ENCODE data around the gene TDRD10. TPM values are rescaled to one million over a fixed set of nuclear protein-coding genes. Genes with fewer than 3 reads are reported as not detected.

The TDRD10 gene
- total RNA-seq, 2 donors from 2014 or later, result not detected

DNA sequence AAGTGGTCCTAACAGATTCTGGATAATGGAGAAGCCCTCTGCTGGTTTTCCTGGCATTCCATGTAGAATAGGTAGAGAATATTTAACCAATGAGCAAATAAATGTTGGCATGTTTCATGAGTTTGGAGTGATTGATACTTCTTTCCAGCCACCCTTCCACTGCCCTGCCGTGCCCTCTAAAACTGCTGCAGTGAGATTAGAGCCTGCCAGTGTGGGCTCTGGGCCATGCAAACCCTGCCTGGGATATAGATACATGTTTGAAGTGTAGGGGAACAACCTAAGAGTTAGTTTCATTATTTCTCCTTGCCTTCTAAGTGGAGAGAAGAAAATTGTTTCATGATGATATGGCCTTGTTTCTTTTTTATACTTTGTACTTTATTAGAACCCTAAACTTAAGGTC is 46.0 kb downstream of the TDRD10 start:
- no peak for ATAC-seq (replicated peaks)
- Mint-ChIP-seq H3K36me3 (ENCODE audit: low read depth) (peaks cover 46% of the 10 kb centered on the region), H3K27me3 (no peaks in the 10 kb centered on the region), H3K9me3 (no peaks in the 10 kb centered on the region), H3K4me1 (peaks cover 14% of the 10 kb centered on the region), H3K27ac (peak overlapping the region; percentile 36), H3K4me3 (no peak overlapping the region)

DNA sequence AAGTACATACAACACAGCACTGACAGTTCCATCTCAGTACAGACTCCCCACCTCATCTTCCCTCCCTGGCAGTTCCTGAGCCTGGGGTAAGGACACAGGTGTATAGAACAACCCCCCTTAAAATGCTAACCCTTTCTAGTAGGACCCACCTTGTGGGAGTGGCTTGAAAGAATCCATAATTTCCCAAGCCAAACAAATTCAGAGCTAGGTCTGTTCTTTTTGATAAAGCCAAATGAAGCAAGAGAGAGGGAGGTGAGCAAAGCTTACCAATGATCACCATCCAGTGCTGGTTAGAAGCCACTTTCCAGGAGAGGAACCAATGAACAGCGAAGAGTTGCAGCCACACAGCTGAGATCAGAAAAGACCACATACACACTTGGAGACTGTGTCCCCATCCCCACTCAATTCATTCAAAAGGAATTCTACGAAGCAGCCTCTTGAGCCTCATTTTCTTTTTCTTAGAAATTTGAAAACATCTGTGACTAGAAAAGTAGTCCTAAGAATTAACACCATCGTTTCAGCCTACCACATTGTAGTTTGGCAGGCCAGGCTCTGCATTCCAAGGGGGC is 47.3 kb downstream of the TDRD10 start:
- ATAC-seq (replicated peaks), result no peak
- H3K4me3 Mint-ChIP-seq, result no peak overlapping the region
- H3K27me3 Mint-ChIP-seq, result no peaks in the 10 kb centered on the region
- H3K9me3 Mint-ChIP-seq, result no peaks in the 10 kb centered on the region
- H3K4me1 Mint-ChIP-seq, result peaks cover 19% of the 10 kb centered on the region
- peaks cover 58% of the 10 kb centered on the region for H3K36me3 Mint-ChIP-seq (ENCODE audit: low read depth)
- peak overlapping the region; percentile 34 for H3K27ac Mint-ChIP-seq

DNA sequence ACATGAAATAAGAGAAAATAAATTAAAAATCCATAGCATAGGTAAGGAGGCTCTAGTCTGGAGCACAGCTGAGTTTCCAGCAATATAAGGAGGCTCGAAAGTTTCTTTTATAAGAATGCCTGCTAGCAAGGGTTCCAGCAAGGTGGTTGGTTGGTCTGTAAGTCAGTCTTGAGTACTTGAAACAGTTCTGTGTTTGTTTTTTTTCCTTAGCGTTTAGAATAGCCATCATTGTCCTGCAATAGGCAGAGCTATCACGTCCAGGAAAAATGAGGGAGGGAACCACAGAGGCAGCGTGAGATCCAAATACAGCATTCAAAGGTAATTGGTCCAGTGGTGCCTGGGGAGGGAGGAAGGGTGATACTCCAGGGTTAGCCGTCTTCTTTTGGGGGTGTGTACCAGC is 48.1 kb downstream of the TDRD10 start:
- Mint-ChIP-seq H3K27ac (peak overlapping the region; percentile 32), H3K36me3 (ENCODE audit: low read depth) (peaks cover 66% of the 10 kb centered on the region), H3K4me1 (peaks cover 25% of the 10 kb centered on the region), H3K9me3 (no peaks in the 10 kb centered on the region), H3K4me3 (no peak overlapping the region), H3K27me3 (no peaks in the 10 kb centered on the region)
- ATAC-seq (replicated peaks), result no peak

DNA sequence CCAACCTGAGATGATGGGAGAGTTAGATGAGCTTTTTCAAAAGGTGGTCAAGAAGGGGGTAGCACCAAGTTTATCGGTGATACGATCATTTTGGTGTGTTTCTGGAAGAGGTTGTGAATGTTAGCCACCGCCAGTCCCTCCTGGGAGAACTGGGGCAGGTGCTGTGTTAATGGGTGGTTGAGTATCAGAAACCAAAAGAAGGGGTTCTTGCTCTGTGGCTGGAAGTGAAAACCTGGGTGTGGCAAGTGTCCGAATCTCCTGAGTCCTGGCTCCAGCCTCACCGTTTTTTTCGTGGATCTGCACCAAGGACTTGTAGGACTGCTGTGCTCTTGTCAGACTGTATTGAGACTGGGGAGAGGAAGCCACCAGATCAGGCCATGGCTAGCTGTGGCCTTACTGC is 48.6 kb downstream of the TDRD10 start:
- no peaks in the 10 kb centered on the region for H3K9me3 Mint-ChIP-seq
- peaks cover 25% of the 10 kb centered on the region for H3K4me1 Mint-ChIP-seq
- H3K27me3 Mint-ChIP-seq, result no peaks in the 10 kb centered on the region
- H3K27ac Mint-ChIP-seq, result peak overlapping the region; percentile 32
- no peak for ATAC-seq (replicated peaks)
- peaks cover 72% of the 10 kb centered on the region for H3K36me3 Mint-ChIP-seq (ENCODE audit: low read depth)
- no peak overlapping the region for H3K4me3 Mint-ChIP-seq

DNA sequence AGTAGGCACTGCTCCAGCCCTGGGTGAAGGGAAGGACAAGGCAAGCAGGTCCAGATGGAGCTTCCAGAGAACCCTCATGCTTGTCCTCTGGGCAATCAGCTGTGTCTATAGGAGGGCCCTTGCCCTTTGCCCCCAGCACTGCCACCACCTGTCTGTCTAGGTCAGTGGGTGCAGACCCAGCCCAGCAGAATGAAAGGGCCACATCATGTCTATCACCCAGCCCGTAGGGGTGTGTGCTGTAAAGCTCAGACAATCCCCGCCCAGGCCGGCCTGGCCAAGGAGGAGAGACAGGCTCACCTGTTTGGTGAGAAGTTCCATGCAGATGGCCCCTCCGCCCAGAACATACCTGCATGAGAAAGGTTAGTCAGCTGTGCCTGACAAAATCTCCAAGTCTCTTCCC is 49.5 kb downstream of the TDRD10 start:
- Mint-ChIP-seq H3K27ac (no peak overlapping the region), H3K9me3 (no peaks in the 10 kb centered on the region), H3K4me3 (no peak overlapping the region), H3K27me3 (no peaks in the 10 kb centered on the region), H3K36me3 (ENCODE audit: low read depth) (peaks cover 80% of the 10 kb centered on the region), H3K4me1 (peaks cover 31% of the 10 kb centered on the region)
- ATAC-seq (replicated peaks), result no peak

DNA sequence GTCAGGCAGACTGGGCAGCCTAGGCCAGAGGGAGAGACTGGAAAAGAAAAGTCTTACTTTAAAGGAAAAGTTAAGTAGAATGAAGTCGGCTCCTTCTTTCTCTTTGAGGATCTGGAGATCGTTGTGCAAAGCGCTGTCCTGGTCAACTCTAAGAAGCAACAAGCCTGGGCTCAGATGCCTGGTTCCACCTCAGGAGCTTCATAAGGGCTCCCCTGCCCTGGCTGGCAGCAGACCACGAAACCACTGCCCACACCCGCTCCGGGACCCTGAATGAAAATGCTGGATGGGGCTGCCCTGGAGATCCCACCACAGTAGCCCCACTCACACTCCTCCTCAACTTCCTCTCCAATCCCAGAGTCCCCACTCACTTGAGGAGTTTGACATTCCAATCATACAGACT is 50.0 kb downstream of the TDRD10 start:
- Mint-ChIP-seq H3K9me3 (no peaks in the 10 kb centered on the region), H3K27ac (no peak overlapping the region), H3K36me3 (ENCODE audit: low read depth) (peaks cover 86% of the 10 kb centered on the region), H3K4me1 (peaks cover 31% of the 10 kb centered on the region), H3K4me3 (no peak overlapping the region), H3K27me3 (no peaks in the 10 kb centered on the region)
- ATAC-seq (replicated peaks), result no peak

DNA sequence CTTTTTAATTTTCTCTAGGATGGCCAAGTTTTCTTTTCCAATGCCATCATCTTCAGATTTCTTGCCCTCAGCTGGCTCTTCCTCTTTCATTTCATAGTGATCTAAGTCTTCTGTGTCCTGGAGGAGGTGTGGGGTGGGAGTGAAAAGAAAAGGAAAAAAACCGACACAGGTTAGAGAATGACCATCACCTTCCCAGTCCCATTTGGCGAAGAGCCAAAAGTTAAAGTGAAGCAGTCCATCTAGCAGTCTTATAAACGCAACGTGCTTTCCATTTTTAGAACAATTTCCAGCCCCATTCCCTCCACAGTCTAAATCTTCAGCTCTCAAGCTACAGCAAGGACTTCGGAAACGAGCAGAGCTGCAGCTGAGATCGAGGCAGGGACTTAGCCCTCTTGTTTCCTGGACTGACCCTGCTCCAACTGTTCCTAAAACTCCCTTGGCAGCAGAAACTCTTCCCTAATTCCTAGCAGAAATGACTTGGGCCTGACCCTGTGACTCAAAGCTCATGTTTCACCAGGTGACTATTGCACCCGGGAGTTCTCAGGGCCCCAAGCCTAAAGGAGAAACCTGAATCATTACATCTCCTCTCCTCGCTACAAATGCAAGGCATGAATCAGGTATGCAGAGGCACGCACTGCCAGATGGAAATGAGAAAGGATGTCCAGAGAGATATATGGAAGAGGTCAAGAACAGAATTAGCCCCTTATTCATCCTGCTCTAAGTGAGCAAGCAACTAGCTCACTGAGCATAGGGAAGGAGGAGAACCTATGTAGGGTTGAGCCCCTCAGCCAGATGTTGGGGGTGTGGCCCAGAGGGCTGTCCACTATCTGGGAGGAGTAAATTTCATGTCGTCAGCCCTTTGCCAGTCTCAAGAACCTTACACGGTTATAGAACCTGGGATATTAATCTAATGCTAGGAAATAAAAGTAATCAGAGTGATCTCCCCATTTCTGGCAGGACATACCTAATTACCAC is 51.3 kb downstream of the TDRD10 start:
- peaks cover 39% of the 10 kb centered on the region for H3K4me1 Mint-ChIP-seq
- peaks cover 96% of the 10 kb centered on the region for H3K36me3 Mint-ChIP-seq (ENCODE audit: low read depth)
- H3K27me3 Mint-ChIP-seq, result no peaks in the 10 kb centered on the region
- no peaks in the 10 kb centered on the region for H3K9me3 Mint-ChIP-seq
- no peak for ATAC-seq (replicated peaks)
- H3K27ac Mint-ChIP-seq, result no peak overlapping the region
- H3K4me3 Mint-ChIP-seq, result no peak overlapping the region

DNA sequence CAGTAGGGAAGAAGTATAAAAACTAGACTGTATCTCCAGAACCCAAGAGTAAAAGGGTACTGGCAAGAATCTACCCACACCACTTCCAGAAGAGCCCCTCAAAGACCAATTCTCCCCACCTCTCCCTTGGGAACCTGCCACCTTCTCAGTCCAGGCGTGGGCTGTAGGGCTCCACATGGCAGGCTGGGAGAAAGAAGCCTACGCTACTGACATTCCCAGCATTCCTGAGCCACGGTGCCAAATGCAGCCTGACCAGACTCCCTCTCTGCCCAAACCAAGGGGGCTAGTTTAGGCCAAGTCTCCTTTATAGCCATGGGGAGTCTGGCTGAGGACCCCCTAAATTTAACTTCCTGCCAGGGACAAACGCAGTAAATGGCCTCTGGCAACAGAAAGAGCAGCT is 54.4 kb downstream of the TDRD10 start:
- H3K4me1 Mint-ChIP-seq, result peaks cover 29% of the 10 kb centered on the region
- peak overlapping the region; percentile 61 for H3K27ac Mint-ChIP-seq
- H3K4me3 Mint-ChIP-seq, result peak overlapping the region; percentile 97
- H3K36me3 Mint-ChIP-seq (ENCODE audit: low read depth), result peaks cover 73% of the 10 kb centered on the region
- no peak for ATAC-seq (replicated peaks)
- H3K27me3 Mint-ChIP-seq, result no peaks in the 10 kb centered on the region
- H3K9me3 Mint-ChIP-seq, result no peaks in the 10 kb centered on the region

DNA sequence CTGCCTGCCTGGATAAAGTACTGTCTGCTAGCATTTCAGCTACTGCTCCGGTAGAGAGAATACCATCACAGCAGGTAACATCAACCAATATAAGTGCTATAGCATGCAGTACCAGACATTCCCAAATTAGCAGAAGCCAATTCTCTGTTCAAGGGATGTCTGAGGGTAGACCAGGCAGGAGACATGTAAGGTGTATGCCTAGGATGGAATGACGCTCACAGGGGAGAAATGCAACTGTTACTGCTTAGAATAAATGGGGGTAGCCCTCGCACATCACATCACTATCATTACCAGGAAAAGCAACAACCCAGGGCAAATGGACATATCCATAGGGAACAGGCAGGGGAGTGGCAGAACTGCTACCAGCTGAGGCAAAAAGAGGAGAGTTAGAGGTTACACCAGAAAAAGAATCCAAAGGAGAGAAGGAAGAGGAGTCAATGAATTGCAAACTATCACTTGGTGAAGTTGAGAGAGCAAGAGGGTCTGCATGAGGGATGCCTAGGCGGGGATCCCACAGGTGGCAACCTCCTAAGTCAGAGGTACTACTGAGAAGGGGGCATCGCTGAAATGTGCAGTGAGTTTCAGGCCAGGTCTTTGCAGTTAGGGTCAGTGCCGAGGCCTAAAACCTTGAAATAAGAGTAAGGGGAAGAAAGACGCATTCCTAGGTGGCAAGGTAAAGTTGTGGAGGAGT is 55.4 kb downstream of the TDRD10 start:
- no peaks in the 10 kb centered on the region for H3K9me3 Mint-ChIP-seq

DNA sequence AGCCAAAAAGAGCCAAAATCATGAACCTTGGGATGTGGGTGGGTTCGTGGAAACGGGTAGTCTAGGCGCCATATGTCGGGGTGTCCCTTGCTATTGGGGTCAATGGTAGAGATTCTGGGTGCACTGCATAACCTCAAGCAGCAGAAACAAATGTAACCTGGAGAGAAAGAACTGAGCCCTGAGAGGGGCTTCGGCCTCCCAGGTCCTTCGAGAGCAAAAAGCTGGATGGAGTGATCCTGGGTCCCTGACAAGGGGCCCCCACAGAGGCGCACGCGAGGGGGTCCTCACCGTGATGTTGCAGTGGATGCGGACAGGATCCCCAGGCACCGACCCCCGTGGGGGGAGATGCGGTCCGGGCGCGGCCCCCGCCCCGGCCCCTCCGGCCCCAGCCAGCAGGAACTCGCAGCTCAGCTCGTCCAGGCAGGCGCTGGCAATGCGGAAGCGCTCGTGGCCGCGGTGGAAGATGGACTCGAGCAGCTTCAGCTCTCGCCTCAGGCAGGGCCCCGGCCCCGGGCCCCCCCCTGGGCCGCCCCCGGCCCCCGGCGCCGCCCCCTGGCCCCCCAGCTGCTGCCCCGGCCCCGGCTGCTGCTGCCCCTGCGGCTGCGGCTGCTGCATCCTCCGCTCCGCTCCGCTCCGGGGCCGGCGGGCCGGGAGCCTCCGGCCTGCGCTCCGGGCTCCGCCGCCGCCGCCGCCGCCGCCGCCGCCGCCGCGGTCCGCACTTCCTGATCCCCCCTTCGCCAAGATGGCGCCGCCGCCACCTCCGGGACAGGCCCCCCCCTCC is 56.1 kb downstream of the TDRD10 start, which contains the start of gene UBE2Q1:
TSS of gene UBE2Q1 (minus strand) at position 724 of the 781 bp plus-strand sequence. CDS start at position 615, 109 bp downstream.
- H3K9me3 Mint-ChIP-seq, result no peaks in the 10 kb centered on the region
- peak within 1 kb of the TSS; percentile 97 for H3K4me3 Mint-ChIP-seq
- H3K27me3 Mint-ChIP-seq, result no peaks in the 10 kb centered on the region
- peak; percentile 12 for ATAC-seq (replicated peaks)
- peaks cover 56% of the 10 kb centered on the region for H3K36me3 Mint-ChIP-seq (ENCODE audit: low read depth)
- H3K4me1 Mint-ChIP-seq, result peaks cover 29% of the 10 kb centered on the region
- peak within 1 kb of the TSS; percentile 94 for H3K27ac Mint-ChIP-seq

More for the DNA sequence above, 55.4 kb downstream of the TDRD10 start:
- H3K36me3 Mint-ChIP-seq (ENCODE audit: low read depth), result peaks cover 63% of the 10 kb centered on the region
- H3K4me1 Mint-ChIP-seq, result peaks cover 29% of the 10 kb centered on the region
- peak overlapping the region; percentile 93 for H3K27ac Mint-ChIP-seq
- H3K4me3 Mint-ChIP-seq, result peak overlapping the region; percentile 97
- no peaks in the 10 kb centered on the region for H3K27me3 Mint-ChIP-seq
- no peak for ATAC-seq (replicated peaks)

DNA sequence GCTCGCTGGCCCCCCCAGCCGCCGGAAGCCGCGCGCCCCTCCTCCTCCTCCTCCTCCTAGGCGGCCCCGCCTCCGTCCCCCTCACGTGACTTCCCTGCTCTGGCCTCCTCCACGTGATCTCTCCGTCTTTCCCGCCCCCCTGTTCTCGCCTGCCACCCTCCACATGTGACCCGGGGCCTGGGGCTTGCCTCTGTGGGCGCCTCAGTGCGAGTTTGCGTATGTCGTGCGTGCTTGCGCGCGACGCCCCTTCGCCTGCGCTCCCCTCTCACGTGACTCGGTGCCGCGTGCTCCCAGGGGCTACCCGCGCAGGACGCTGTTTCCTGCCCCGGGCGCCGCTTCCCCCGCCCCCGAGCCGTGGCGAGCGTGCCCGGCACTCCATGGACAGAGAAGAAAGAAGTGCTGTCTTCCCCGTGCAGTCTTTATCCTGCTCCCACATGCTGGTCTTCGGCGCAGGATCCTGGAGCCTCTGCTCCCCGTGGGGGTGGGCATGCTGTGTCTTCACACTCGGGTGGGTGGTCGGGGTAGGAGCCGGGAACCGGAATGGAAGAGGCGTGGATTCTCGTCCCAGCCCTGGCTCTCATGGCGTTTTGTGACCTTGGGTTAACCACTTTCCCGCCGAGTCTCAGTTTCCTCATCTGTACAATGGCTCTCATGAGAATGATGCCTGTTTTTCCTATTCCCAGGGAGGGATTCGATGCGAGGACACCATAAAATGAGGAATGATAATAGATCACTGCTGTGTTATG is 56.9 kb downstream of the TDRD10 start:
- H3K36me3 Mint-ChIP-seq (ENCODE audit: low read depth), result peaks cover 48% of the 10 kb centered on the region
- H3K9me3 Mint-ChIP-seq, result no peaks in the 10 kb centered on the region
- H3K4me1 Mint-ChIP-seq, result peaks cover 23% of the 10 kb centered on the region
- peak overlapping the region; percentile 94 for H3K27ac Mint-ChIP-seq
- H3K27me3 Mint-ChIP-seq, result no peaks in the 10 kb centered on the region
- peak; percentile 97 for ATAC-seq (replicated peaks)
- peak overlapping the region; percentile 97 for H3K4me3 Mint-ChIP-seq

DNA sequence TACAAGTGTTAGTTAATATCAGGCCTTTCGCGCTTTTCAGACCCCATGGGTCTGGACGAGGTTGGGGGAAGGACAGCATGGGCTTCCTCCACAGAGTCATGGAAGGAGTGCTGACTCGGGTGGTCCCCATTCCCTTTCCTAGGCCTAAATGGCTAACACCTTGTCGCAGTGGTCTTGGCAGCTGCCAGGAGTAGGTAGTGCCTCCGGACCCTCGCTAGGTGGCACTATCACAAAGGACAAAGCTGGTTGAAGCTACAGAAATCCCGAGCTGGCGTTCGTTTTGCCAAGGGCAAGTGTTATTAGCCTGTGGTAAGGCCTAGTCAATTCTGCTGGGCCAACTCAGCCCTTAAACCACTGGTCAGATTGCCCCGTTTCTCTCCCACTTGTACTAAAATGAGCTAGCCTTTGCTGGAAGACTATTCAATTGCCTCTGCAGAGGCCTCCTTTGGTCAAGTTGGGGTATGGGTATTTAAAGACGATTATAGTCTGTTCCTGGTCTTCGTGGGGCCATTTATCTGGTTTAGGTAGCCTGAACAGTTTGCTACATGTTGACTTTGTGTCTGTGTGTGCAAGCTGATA is 57.5 kb downstream of the TDRD10 start:
- H3K27me3 Mint-ChIP-seq, result no peaks in the 10 kb centered on the region
- H3K9me3 Mint-ChIP-seq, result no peaks in the 10 kb centered on the region
- H3K27ac Mint-ChIP-seq, result peak overlapping the region; percentile 94
- peak; percentile 52 for ATAC-seq (replicated peaks)
- H3K36me3 Mint-ChIP-seq (ENCODE audit: low read depth), result peaks cover 42% of the 10 kb centered on the region
- peak overlapping the region; percentile 97 for H3K4me3 Mint-ChIP-seq
- peaks cover 21% of the 10 kb centered on the region for H3K4me1 Mint-ChIP-seq

DNA sequence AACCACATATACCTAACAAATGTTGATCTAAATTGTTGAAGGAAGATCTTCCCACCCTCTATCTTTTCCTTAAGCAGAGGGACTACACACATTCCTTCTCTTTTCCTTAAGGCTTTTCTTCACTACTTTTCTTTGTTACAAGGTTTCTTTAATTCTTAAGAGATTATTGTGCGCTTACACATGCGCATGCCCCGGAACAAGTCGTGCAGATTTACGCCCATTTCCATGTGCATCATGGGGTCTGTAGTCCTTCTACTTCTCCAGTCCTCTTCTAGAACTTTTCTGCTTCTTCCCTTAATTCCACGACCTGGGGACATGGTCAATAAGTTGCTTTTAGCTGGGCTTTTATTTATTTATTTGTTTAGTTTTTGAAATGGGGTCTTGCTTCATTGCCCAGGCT is 63.9 kb downstream of the TDRD10 start:
- no peaks in the 10 kb centered on the region for H3K9me3 Mint-ChIP-seq
- no peak overlapping the region for H3K4me3 Mint-ChIP-seq
- H3K36me3 Mint-ChIP-seq (ENCODE audit: low read depth), result no peaks in the 10 kb centered on the region
- H3K27me3 Mint-ChIP-seq, result peaks cover 22% of the 10 kb centered on the region
- no peak for ATAC-seq (replicated peaks)
- H3K4me1 Mint-ChIP-seq, result peaks cover 4% of the 10 kb centered on the region
- H3K27ac Mint-ChIP-seq, result no peak overlapping the region
